C4-2B (cell line): Measurements from ENCODE around the gene COLGALT1.

Experiments used
- H3K27ac ChIP-seq: fragments of 450-650 bp; 2 replicates; pipeline ENCODE4 v1.5.1; 2017
- ZFX ChIP-seq: fragments of 450-650 bp; IDR thresholded peaks from 2 replicates; pipeline ENCODE4 v1.6.1; 2017
- TF ChIP-seq, protein P1 (sequence below): fragments of 450-650 bp; conservative IDR thresholded peaks from 2 replicates; pipeline ENCODE4 v1.5.1; 2017; ENCODE audit warnings: mild to moderate bottlenecking

Gene COLGALT1

DNA sequence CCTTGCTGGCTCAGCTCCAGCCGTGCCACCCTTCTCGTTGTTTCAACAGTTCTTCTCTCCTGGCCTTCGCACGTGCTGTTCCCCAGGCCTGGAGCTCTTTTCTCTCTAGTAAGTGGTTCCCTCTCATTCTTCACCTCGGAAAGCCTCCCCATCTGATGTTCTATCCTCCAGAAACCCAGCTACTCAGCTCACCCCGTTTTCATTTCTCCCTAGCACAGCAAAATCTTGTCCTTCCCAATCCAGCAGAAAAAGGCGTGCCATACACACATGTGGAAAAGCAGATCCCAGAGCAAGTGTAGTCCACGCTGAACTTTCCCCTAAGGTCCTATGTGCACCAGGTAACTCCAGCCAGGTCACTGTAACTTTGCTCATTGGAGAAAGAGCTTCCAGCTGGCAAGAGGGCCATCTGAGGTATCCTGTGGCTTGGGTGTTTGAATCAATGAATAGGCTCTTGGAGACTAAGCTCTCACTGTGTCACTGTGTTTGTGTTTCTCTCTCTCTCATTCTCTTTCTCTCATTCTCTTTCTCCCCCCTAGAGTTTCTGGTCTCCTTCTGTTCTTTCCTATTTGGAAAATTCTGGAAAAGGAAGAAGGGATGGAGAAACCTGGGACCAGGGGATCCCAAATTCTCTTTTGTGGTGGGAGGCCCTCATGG, 49.0 kb downstream of the COLGALT1 start:
- H3K27ac ChIP-seq = no peak overlapping the region

DNA sequence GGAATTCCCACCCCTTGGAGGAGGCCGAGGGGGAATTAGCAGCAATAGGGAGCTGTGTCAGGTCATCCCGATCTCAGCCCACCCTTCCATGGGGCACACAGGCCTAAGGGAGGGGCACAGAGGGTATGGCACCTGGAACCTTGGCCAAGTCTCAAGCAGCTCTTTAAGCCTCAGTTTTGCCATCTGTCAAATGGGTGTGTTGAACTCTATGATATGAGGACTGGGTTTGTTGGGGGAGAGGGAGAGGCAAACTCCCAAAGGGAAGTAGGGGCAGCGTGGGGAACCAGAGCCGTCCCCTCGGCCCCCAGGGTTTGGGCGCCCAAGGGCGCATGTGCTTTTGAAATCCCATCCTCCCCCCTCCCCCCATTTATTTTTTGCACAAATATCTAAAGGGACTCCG, 49.7 kb downstream of the COLGALT1 start:
- TF ChIP-seq, protein P1, sequence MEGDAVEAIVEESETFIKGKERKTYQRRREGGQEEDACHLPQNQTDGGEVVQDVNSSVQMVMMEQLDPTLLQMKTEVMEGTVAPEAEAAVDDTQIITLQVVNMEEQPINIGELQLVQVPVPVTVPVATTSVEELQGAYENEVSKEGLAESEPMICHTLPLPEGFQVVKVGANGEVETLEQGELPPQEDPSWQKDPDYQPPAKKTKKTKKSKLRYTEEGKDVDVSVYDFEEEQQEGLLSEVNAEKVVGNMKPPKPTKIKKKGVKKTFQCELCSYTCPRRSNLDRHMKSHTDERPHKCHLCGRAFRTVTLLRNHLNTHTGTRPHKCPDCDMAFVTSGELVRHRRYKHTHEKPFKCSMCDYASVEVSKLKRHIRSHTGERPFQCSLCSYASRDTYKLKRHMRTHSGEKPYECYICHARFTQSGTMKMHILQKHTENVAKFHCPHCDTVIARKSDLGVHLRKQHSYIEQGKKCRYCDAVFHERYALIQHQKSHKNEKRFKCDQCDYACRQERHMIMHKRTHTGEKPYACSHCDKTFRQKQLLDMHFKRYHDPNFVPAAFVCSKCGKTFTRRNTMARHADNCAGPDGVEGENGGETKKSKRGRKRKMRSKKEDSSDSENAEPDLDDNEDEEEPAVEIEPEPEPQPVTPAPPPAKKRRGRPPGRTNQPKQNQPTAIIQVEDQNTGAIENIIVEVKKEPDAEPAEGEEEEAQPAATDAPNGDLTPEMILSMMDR = no peak
- no peak for TF ChIP-seq ZFX
- no peak overlapping the region for H3K27ac ChIP-seq

More for the DNA sequence above, 49.0 kb downstream of the COLGALT1 start:
- TF ChIP-seq, protein P1 = no peak
- TF ChIP-seq ZFX = no peak

DNA sequence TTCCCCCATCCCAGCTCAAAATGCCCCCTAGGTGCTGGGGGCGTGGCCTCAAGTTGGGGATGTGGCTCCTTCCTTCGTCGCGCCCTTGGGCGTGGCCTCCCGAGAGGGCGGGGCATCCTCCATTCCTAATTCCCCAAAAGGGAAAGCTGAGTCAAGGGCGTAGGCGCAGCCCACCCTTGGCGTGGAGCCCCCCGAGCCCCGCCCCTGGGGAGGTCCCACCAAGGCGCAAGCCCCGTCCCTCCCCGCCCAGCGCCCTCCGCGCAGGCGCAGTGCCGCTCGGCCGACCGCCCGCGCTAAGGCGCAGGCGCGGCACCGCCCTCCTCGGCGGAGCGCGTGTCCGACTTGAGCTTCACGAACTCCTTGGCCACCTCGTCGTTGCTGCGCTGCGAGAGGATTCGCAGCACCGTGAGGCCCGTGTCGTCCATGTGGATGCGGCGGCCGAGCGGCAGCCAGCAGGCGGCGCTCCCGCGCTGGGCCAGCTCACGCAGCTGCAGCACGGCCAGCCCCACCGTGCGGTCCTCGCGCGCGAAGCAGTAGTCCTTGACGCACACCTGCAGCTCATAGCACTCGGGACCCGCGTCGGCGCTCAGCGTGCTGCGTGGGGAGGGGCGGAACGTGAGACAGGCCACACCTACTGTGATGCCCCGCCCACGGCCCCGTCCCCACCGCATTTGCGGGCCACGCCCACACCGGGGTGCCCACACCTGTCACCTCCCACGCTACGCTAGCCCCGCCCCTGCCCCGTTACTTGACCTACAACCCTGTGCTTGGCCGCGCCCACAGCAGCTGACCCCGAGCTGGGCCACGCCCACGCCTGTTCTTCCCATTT, 50.5 kb downstream of the COLGALT1 start:
- TF ChIP-seq, protein P1 = peak; percentile 88
- TF ChIP-seq ZFX = no peak
- H3K27ac ChIP-seq = peak overlapping the region; percentile 77

DNA sequence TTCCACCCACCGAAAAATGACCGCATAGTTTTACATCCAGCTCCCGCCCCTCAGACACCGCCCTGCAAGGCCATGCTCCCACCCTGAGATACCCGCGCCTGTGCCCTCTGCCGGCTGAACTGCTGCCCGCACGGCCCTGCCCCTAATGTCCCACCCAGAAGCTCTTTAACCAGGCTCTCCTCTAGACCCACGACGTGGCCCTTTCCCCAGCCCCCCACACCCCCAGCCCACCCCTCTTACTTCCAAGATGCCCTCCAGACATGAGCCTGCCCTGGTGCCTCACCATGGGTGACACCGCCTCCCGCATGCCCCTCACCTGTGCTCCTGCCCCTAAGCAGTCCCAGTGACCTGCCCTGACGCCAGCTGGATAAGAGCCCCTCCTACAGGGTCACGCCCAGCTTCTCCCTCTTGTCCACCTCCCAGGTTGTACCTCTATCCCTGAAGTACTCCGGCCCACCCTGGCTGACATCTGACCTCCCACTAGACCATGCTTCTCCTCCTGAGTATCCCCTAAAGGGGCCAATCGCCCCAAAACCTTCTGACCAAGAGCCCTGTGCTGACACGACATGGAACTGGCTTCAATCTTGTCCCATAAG, 51.2 kb downstream of the COLGALT1 start:
- peak overlapping the region; percentile 77; the same call in 1 of the 2 replicates for H3K27ac ChIP-seq
- TF ChIP-seq, protein P1 = no peak
- TF ChIP-seq ZFX = no peak

DNA sequence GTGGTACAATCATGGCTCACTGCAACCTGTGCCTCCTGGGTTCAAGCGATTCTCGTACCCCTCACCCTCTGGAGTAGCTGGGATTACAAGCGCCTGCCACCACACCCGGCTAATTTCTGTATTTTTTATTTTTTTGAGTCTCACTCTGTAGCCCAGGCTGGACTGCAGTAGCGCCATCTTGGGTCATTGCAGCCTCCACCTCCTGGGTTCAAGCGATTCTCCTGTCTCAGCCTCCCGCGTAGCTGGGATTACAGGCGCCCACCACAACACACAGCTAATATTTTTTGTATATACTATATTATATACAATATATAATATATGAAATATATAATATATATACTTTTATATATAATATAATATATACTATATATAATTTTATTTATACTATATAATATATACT, 52.5 kb downstream of the COLGALT1 start:
- TF ChIP-seq, protein P1 = no peak
- no peak for TF ChIP-seq ZFX
- no peak overlapping the region for H3K27ac ChIP-seq

DNA sequence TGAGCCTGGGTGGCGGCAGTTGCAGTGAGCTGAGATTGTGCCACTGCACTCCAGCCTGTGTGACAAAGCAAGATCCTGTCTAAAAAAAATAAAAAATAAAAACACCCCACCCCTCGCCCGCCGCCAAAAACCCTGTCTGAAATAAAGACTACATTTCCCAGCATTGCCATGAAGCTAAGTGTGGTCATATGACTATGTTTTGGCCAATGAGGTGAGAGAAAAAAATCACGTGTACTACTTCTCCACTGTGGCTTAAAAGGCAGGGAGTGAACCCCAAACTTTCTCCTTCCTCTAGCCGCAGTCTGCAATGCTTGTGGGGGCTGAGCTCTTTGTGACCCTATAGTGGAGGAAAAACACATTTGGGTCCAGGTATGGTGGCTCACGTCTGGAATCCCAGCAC, 54.9 kb downstream of the COLGALT1 start:
- TF ChIP-seq ZFX = no peak
- TF ChIP-seq, protein P1 = no peak
- H3K27ac ChIP-seq = no peak overlapping the region
